HUDEP-2 (cell line): ENCODE data around the gene ABCA10.
"Not testable (repeated sequence)": the region's sequence is repeated elsewhere in the genome, so short reads cannot be mapped to it uniquely, and the experiment has no call there.

Experiments used
- DNase-seq, 76 experiments: peaks; one replicate each; lab custom pipeline; 2025; ENCODE audit not compliant: unreplicated experiment in 76 of 76; lab: John Stamatoyannopoulos, UW

The ABCA10 gene

DNA sequence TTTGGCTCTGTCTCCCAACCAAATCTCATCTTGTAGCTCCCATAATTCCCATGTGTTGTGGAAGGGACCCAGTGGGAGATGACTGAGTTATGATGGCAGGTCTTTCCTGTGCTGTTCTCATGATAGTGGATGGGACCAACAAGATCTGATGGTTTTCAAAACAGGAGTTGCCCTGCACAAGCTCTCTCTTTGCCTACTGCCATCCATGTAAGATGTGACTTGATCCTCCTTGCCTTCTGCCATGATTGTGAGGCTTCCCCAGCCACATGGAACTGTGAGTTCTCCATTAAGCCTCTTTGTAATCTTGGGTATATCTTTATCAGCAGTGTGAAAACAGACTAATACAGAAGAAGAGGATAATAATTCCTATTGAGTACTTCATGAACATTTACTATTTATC lies 60.0 kb downstream of the ABCA10 start:
- DNase-seq = not testable (repeated sequence)

DNA sequence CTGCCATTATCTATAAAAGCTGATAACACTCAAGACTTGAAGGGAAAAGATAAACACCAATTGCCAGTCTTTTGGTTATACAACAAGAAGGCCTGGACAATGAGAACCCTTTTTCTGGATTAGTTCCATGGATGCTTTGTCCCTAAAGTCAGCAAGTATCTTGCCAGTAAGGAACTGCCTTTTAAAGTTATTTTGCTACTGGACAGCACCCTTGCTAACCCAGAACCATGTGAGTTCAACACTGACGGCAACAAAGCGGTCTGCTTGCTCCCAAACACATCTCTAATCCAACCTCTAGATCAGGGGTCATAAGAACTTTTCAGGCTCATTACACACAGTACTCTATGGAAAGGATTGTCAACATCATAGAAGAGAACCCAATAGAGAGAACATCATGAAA lies 61.7 kb downstream of the ABCA10 start:
- DNase-seq = no peak

DNA sequence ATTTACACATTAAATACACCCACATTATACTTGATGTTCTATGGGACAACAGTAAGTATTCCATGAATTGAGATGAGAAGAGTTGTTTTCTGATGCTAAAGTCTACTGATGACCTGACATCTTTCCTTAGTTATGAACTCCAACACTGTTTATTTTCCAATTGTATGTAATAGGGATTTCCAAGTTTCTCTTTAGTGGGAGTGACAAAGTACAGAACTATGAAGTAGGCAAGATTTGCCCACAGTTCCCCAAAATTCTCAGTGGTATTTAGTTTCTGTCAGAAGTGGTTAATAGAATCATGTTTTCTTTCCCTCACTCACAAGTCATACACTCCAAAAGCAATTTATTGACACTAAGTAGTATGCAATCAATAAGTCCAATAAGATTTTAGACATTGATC lies 64.4 kb downstream of the ABCA10 start:
- no peak for DNase-seq

DNA sequence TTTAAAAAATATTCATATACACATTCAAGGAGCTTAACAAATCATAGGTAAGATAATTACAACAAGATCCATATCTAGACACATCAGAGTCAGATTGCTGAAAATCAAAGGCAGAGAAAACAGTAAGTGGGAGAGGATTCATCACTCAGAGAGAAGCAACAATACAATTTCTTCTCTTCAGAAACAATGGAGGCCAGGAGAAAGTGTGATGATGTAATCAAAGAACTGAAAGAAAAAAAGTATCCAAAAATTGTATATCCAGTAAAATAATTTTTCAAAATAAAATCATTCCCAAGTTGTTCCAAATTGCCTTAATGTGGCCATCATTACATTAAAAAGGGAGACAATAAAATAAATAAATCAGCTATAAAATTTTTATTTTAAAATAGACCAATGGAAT lies 69.2 kb downstream of the ABCA10 start:
- DNase-seq = no peak

DNA sequence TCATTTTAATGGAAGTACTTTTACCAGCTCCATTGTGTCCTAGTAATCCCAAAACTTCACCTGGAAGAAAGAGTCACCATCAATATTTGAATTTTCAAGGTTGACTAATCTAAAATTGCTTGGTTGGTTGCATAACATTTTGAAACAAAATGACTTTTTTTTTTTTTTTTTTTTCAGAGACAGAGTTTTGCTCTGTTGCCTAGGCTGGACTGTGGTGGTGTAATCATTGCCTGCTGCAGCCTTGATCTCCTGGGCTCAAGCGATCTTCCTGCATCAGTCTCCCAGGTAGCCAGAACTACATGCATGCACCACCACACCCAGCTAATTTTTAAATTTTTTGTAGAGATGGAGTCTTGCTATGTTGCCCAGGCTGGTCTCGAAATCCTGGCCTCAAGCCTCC lies 74.4 kb downstream of the ABCA10 start:
- DNase-seq = no peak

DNA sequence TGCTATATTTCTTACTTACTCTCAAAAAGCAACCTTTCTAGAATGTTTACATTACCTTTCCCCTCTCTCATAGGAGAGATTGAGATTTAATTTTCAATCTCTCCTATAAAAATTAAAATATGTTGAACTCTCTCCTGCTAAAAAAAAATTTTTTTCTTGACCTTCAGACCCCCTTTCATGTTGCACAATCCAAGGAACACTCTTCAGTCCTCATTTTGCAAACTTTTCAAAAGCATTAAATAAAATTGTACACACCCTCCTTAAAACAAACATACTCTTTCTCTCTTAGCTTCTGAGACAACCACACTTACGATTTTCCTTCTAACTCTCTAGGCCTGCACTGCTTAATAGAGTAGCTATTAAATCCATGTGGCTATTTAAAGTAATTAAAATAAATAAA lies 78.3 kb downstream of the ABCA10 start:
- no peak for DNase-seq

DNA sequence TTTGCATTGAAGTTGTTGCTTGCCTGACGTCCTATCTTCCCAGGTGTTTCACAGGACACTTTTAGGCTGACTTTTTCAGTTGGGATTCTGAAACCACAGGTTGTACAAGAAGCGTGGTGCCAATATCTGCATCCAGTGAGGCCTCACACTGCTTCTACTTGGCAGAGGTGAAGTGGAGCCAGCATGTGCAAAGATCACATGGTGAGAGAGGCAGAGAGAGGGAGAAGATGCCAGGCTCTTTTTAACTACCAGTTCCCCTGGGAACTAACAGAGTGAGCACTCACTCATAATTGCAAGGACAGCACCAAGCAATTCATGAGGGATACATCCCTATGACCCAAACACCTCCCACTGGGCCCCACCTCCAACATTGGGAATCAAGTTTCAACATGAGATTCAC lies 81.2 kb downstream of the ABCA10 start:
- no peak for DNase-seq

DNA sequence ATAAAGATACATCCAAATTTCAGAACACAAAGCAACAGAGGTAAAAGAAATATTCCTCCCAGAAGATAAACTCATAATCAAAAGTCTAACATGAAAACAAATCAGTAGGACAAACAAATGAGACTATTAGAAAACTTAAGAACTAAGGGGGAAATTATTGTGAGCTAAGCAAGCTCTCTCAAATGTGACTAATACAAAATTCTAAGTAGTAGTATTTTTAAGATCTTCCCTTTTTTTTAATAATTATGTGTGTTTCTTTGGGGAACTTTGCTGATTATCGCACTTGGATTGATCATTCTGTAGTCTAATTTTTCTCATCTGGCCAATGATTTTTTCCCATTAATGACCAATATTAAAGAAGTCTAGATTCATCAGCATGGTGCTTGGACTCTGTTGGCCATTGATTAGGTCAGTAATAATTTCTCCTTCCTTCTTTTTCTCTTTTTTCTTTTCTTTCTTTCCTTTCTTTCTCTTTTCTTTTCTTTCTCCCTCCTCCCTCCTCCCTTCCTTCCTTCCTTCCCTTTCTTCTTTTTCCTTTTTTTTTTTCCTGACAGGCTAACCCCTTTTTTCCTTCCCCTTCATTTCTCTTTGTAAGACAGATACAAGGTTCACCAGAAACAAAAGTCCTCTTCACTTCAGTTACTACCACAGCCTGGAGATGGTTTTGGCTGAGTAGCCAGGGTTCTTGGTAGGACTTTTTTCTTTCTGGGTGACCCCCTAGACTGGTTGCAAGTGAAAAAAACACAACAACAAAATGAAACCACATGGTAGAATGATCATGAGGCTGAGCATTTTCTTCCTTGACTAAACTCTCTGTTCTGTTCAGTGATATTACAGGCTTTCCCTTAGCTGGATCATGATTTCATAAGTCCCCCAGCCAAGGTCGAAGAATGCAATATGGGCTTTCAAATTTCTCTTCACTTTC lies 84.0 kb downstream of the ABCA10 start:
- no peak for DNase-seq

DNA sequence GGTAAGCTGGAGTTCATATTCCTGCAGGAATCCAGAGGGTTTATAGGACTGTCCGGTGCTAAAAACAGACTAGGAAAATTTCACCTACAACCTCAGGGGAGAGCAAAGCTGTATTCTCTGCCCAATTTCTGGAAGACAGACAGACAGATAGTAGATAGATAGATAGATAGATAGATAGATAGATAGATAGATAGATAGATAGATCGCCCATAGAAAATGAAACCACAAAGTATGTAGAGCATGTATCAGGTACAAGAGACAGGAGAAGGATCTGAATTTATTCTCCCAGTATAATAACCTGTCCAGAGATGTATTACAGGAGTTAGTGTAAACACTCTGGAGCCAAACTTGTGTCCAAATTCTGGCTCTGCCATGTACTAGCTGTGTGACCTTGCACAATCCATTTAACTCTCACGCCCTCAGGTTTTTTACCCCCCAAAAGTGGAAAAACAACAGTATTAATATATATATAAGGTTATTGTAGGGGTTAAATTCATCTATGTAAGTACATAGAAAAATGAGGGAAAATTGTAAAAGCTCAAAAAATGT lies 84.9 kb downstream of the ABCA10 start:
- no peak for DNase-seq

DNA sequence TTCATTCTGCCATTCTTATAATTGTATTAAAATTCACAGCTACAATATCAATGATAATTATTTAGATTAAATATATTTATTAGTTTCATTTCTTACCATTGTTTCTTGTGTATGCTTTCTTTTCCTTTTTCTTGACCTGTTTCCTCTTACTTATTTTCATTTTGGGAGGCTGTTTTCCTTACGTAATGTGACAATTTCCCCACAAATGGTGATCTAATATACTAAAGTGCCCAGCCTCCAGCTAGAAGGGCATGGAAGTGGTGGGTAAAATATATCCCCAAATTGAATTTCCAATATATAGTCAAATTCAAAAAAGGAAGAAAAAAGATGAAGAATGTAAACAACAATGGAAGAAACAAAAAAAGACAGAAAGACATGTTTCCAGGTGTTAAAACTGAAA lies 85.5 kb downstream of the ABCA10 start:
- DNase-seq = no peak

DNA sequence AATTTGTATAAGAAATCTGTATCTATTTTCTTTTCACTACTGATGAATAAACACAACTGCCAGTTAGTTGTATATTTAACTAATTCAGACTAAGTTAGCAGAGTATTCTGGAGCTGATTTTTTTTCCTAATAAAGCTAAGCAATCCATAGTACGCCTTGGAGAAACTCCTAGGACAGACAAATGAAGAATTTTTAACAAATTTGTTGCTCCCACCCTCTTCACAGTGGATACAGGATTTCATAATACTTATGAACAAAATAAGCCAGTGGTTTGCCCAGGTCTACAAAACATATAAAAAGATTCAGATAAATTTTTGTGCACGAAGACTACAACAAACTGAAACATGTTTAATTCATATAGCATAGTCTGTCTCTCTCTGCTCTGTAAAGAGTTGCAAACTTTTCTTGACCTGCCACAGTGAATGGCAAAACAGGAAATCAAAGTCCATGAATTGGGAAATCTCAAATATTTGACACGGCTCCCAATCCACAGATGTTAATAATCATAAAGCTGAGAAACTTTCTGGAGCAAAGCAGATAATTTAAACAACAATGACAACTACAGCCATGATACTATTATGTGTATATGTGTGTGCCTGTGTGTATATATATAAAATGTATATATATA lies 86.3 kb downstream of the ABCA10 start:
- no peak for DNase-seq

DNA sequence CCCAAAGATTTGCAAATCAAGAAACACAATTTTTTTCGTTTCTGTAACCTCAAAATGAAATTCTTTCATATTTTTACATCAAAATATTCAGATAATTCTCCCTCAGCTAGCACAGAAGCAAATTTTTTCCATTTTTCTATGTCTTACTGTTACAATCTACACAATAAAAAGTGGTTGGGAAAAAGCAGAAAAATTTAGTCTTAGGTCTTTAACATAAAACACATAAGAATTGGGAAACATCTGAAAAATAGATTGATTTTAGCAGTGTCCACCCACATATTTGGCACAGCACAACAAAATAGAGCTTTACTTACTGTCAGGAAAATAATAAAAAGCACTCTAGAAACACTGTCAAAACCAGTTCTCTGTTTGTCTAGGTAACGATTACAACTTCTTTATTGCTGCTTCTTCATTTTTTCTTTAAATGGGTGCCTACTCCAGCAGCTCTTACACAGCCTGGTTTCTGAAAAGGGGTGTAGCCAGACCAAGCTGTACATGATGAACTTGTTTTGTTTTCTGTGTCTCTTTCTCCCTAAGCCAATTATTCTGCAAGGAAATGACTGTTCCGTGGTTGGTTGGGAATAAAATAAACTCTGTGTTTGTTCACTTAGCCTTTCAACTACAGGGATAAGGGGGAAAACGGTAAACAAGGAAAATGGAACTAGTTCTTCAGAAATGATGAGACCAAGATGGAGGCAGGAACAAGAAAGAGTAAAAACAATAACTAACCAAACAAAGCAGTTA lies 87.0 kb downstream of the ABCA10 start, which contains the start of gene ABCA6:
Gene ABCA6, minus strand, starts transcription at position 465 of the 744 bp plus-strand sequence. CDS start 1,192 bp downstream, outside the sequence.
- DNase-seq = no peak

DNA sequence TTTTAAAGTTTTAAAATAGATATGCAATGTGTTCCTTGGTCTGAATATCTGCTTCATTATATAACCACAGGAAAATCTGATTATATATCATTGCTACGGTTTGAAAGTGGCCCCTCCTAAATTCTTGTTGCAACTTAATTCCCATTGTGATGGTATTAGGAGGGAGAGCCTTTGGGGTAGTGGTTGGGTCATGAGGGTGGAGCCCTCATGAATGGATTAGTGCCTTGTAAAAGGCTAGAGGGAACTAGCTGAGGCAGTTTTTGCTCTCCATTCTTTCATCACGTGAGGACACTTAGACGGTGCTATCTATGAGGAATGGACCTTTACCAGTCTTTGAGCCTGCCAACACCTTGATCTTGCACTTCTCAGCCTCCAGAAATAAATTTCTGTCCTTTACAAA lies 94.5 kb downstream of the ABCA10 start:
- no peak for DNase-seq

DNA sequence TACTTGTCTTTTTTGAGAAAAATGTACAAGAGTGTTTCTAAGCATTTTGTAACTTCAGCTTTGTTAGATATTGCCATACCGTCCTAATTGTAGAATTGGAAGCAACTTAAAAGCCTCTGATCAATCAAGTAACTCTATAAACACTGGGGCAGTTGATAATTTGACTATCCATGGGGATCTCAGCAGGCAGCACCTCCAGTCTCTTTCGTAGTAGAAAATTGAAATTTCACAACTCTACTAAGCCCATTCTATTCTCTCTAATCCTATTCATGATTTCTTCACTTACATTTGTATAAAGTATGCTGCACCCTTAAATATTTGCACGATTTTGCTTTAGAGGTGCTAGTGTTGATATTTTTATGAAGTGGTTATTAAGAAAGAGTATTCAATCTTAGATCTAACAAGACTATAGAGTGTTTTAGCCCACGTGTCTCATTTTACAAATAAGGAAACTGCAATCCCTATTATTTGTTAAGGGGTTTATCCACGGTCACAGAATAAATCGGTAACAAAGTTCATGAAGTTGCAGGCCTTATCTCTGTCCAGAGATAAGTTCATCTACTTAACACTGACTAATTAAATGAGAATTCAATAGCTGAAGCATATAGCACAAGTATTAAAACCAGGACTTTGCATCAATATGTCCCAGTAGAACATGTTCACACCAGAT lies 97.9 kb downstream of the ABCA10 start:
- DNase-seq = no peak

DNA sequence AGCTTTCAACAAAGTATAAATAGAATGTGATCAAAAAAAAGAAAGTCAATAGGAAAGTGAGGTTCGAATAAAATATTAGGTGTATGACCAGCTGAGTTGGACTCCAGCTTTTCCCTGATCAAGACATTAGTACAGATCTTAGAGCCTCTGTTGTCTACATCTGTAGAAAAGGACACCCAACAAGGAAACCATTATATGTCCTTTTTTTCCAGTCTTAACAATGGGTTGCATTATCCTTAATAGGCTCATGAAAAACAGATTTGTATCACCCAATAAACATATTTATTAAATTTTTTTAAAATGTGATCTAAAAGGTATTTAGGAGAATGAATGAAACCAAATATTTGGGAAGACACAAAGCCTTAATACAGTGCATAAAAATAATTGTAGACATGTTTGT lies 105.0 kb downstream of the ABCA10 start:
- no peak for DNase-seq

DNA sequence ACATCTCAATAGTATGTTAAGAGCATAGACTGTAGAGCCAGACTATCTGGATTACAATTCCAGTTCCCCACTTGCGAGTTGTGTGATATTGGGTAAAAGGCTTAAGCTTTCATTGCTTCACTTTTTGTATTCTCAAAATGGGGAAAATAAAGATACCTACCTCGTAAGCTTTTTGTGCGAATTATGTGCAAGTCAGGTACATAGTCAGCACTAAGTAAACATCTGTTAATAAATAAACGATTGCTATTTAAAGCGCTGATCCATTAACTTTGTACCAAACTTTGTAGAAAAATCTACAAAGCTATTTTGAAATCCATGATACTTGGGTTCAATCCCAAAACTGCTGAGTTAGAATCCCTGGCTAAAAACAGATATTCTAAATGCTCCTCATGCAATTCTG lies 106.6 kb downstream of the ABCA10 start:
- DNase-seq = no peak

DNA sequence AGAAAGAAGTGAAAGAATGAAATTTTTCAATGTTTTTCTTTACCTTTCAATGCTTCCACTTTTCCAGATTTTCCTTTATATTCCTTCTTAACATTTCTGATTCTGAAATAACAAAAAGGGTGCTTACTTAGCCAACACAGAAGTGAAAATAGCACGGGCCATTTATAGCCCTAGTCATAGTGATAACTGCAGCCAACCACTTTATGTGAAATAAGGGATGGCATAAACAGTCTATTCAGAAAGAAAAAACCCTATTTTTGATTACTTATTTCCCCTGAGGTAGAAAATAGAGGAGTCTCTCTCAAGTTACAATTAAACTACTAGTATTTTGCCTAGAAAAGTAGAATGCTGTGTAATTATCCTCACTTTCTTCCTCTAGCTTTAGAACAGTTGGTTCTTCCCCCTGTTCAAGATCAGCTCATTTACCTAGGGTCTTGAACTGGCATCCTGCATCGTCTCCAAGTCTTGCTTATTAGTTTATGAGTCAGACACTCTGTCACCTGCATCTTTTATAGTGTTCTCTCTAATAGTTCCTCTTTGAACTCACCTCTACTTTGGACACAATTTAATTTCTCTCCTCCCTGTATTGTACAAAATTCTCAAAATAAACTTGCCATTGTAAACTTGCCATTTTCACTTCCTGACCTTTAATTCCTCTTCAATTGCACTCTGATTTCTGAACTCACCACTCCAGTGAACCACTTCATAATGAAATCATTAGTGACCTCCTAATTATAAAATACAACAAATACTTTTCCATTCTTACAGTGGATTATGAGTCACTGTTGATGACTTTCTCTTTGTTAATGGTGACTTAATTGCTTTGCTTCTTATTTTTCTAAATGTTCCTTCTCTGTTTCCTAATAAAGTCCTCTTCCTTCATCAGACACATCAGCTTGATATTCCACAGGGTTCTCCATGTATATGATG lies 110.5 kb downstream of the ABCA10 start:
- DNase-seq = no peak

DNA sequence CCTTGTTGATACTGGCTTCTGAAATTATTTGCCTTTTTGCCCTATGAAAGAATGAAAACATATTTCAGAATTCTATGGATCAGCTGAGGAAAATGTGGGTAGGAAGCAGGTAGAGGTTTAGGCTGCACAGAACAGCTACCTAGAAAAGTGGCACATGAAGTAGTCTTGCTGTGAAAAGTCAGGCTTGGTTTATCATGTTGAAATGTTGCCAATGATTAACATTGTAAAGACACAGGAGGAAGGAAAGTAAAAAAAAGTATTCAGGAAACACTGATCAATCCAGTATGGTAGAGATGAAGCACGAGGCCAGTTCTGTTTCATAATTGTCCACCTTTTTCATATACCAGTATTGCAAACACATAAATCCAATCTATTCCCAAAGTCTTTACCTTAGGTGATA lies 116.8 kb downstream of the ABCA10 start:
- DNase-seq = no peak

DNA sequence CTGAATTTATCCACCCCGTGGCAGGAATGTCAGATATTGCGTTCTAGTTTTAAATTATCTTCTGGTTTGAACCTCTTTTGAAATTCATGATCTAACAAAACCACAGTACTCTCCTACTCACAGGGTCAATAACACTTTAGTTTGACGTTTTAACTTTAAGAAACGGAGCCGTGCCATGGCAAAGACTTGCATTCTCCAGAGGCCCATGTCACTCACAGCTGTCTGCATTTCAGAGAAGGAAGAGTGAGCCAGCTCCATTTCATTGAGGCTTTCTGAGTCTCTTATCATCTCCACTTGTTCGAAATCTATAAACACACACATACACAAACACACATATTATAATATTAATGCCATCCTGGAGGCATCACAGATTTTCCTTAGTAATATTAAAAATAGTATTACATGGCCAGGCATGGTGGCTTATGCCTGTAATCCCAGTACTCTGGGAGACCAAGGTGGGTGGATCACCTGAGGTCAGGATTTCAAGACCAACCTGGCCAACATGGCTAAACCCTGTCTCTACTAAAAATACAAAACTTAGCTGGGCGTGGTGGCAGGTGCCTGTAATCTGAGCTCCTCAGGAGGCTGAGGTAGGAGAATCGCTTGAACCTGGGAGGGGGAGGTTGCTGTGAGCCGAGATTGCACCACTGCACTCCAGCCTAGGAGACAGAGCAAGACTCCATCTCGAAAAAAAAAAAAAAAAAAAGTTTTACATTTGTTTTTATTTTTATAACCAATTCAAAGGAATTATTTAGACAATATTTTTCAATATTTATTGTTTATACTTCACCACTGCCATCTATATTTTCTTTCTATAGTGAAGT lies 122.5 kb downstream of the ABCA10 start:
- no peak for DNase-seq
